ENCODE measurements around the gene KCNIP4.

Gene KCNIP4

GRCh38 chr4:21012851-21013331 is 935.7 kb downstream of the KCNIP4 start:
- DNase-seq = no peak

- no peak for DNase-seq
These were observed 937.5 kb downstream of the KCNIP4 start for GRCh38 chr4:21011106-21011505.

GRCh38 chr4:21009956-21010355 is 938.6 kb downstream of the KCNIP4 start:
- DNase-seq = no peak

DNA sequence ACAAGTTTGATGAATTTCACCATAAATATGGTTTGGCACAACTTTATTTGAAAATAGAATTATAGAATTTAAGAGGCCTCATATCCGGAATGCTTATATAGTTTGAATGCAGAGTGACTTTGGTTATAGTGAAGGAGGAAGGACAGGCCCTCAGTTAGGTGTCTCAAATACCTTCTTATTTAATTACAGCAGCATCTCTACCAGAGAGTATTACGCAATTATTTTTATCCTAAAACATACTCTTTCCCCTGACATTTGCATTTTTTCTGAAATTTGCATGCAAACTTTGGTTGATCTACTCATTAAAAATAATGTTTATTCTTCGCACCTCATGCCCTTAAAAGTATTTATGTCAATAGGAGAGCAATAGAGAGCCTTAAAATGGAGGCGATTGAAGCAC is 942.9 kb downstream of the KCNIP4 start:
- DNase-seq = no peak

DNA sequence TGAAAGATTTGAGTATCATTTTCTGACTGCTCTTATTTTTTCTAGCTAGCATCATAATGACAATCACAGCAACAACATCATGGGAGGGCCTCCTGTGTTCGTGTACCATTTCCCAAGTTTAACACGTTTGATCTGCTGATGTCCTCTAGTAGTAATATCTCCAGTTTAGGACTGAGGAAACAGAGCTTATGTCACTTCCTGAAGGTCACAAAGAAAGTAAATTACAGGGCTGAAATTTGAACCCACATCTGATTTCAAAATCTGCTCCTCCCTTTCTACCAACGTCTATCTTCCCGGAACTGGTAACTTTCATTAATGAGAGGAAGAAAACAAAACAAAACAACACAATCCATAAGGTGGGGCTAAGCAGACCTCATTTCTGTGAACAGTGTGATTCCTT is 945.6 kb downstream of the KCNIP4 start:
- no peak for DNase-seq

DNA sequence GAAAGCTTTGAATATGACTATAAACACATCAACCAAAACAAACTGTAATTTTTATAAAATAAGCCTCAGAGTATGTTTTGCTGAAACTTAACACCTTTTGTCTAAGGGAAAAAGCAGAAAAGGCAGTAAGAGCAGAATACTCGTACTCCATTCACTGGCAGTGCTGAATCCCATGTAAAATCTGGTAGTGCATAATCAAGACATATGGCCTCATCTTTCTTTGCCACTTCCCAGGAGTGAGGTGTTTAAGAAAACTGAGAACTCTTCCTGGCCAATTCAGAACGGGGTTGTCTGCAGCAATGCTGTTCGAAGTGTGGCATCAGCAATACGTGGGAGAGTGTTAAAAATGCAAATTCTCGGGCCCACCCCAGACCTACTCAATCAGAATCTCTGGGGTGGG is 946.3 kb downstream of the KCNIP4 start:
- no peak for DNase-seq

GRCh38 chr4:21001490-21001889 is 947.1 kb downstream of the KCNIP4 start:
- DNase-seq = no peak

DNA sequence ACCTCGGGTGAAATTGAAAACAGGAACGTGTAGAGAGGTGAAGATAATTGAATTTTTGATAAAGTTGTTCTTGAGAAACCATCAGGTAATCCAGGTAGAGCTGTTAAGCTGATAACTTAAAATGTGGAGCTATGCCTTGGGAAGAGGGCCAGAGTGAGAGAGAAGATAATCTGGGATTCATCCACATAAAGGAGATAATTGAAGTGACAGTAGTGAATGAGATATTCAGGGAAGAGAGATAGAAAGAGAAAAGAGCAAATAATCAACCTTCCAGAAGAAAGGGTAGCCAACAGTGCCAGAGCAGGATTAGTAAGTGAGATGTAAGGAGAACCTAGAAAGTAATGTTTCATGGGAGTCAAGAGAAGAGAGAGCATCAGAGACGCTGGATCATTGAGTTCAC is 950.7 kb downstream of the KCNIP4 start:
- DNase-seq = no peak

DNA sequence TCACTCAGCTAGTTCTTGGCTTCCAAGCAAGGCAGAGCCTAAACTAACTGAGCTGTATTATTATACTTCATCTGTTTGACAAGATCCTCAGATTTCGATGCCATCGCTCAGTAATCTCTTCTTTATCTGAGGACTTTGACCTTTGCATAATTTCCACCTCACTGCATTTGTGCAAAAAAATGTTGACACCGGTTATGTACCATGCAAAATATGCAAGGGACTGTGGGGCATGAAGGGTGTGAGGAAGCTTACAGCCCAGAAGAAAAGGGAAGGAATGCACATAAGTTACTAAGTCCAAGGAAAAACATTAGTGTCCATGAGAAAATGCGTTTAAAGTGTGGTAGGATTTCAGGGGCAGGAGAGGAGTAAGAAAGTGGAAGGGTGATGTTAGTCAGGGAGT is 953.0 kb downstream of the KCNIP4 start:
- DNase-seq = no peak

GRCh38 chr4:20995015-20995414 is 953.6 kb downstream of the KCNIP4 start:
- no peak for DNase-seq

GRCh38 chr4:20992002-20992401 is 956.6 kb downstream of the KCNIP4 start:
- no peak for DNase-seq

- DNase-seq = no peak
These were observed 961.4 kb downstream of the KCNIP4 start for GRCh38 chr4:20987191-20987590.

GRCh38 chr4:20984576-20984836 is 964.1 kb downstream of the KCNIP4 start:
- DNase-seq = no peak

GRCh38 chr4:20983763-20984575 is 964.6 kb downstream of the KCNIP4 start:
- no peak for DNase-seq

- no peak for DNase-seq
These were observed 966.0 kb downstream of the KCNIP4 start for GRCh38 chr4:20982544-20982943.

DNA sequence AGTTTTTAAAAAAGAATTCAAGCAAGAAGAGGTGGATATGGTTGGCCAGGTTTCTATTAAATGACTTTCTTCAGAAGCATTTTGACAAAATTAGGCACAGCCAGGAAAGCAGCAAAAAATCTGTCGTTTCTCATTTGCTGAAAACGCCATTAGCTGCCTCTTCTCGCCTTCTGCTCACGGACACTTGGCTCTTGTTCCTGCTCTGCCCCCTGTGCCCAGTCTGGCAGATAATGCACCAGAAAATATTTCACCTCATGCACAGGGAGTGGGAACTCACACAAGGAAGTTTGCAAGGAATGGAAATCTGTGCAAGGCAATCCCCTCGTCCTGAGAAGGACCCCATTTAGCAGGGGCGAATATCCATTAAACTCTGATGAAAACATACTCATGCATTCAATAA is 988.3 kb downstream of the KCNIP4 start:
- DNase-seq = no peak

DNA sequence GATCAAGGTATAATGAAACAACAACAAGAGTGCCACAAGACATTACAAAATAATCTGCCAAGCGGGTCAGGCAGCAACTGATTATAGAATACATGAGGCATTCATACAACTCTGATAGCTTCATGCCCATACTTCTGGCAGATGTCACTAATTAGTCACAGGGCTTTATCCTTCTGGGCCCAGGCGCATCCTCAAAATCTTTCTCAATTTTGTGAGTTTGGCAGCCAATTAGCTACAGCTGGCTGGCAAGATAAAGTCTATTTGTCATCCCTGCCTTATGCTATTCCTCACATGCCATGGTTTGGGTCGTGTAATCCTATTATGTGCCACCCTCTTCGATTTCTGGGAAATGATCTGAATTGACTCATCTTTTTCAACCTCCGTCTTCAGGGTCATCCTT is 994.0 kb downstream of the KCNIP4 start:
- DNase-seq = no peak

- no peak for DNase-seq
These were observed 1003.6 kb downstream of the KCNIP4 start for GRCh38 chr4:20944961-20945360.

- DNase-seq = no peak
These were observed 1004.1 kb downstream of the KCNIP4 start for GRCh38 chr4:20944451-20944850.

- DNase-seq = no peak
These were observed 1010.4 kb downstream of the KCNIP4 start for GRCh38 chr4:20938204-20938603.

DNA sequence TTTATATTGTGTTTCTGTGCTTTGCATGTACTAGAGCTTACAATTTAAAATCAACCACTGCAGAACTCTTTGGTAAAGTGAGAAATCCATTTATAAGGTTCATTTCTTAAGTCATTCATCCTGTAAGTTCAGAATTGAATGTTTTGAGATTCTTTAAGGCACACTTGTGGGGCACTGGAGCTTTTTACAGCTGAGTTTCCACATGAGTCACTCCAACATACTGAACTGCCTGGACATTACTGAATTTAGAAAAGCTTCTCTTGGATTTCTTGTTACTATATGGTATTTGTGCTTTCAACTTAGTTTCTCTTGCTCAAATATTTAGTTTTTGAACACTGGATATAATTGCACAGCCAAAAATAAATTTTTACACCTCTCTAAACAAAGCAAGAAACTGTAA is 1022.0 kb downstream of the KCNIP4 start:
- no peak for DNase-seq

- no peak for DNase-seq
These were observed 1023.4 kb downstream of the KCNIP4 start for GRCh38 chr4:20925176-20925575.

- DNase-seq = no peak
These were observed 1025.6 kb downstream of the KCNIP4 start for GRCh38 chr4:20922962-20923361.

DNA sequence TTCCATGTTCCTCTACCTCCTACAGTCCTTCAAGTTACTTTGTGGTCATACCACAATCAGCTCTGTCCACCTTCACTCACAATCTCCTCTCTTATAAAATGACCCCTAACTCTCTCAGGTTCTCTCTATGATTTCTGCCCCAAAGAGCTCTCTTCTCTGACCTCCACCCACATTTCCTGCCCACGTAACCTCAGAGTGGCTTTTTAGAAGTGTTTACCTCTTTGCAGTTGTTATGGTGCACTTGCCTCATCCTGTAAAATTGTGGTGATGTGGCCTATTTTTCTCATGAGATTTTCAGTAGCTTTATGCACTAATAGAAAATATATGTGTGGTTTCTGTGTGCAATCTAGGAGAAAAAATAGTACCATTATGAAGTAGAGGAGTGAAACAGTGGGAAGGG is 1032.5 kb downstream of the KCNIP4 start:
- peak in 1 of 2 experiments; percentile 1 for DNase-seq

DNA sequence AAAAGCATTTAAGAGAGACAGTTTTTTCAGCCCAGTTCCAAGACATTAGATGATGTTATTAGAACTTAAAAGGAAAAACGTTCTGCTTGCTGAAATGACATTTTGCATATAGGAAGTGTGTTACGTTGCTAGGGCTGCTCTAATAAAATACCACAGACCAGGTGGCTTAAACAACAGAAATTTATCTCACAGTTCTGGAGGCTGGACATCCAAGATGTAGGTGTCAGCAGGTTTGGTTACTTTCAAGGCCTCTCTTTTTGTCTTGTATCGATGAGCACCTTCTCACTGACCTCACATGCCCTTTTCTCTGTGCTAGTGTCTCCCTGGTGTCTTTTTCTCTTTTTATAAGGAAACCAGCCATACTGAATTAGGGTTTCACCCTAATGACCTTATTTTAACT is 1043.6 kb downstream of the KCNIP4 start:
- no peak for DNase-seq
